Measurements from ENCODE around the gene BLOC1S5.
A peak's percentile ranks its signal among the peaks of the same experiment; 100 is the strongest.
"Not testable (repeated sequence)": the region's sequence is repeated elsewhere in the genome, so short reads cannot be mapped to it uniquely, and the experiment has no call there.

The BLOC1S5 gene

DNA sequence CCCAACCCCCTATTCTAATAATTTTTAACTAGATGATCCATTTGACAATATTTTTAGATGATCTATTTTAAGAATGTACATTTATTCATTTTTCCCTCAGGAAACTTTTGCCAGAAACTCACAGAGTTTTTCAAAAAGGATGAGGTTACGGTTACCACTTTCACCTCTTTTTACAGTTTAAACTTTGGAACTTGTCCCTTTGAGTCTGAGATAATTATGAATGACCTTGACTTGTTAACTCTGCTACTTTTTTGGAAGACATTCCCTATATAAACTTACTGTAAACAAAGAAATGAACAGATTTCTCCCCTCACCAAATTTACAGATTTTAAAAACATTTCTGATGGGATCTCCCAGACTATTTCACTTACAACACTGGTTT, 18.4 kb upstream of the BLOC1S5 start:
- no peak for FAIRE-seq
- DNase-seq (ENCODE audit: low spot score) = no peak

DNA sequence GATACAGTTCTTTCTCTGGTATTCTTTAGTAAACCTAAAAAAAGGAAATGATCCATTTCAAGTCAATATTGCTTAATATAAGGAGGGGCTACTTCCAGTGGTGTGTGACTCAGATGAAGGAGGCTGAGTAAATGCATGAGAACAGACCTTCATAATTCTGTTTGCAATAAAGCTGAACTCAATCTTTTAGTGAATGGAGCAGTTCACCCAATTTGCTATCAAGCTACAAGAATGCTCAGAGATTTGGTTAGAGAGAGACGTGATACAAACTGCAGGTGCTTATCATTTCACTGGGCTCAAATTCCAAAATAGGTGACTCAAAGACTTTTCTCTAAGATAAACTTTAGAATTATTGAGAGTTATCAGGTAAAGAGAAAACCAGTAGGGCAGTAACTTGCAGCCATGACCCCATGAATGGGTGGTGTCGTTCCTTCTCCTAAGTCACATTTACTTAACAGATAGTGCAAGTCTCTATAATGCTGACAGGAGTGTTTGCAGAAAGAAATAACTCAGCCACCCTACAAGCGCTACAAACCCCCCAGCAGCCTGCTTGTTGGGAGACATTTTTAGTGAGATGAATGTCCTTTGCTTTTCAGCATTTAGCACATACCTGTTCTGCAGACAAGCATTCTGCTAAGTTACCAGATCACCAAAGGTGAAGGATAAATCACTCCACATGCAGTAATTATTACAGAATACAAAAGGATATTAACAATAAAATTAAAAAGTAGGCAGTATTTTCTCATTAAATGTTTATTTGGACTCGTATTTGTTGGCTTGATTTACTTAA, 16.4 kb upstream of the BLOC1S5 start:
- peak; percentile 38 for DNase-seq (ENCODE audit: low spot score)
- FAIRE-seq = peak; percentile 85

DNA sequence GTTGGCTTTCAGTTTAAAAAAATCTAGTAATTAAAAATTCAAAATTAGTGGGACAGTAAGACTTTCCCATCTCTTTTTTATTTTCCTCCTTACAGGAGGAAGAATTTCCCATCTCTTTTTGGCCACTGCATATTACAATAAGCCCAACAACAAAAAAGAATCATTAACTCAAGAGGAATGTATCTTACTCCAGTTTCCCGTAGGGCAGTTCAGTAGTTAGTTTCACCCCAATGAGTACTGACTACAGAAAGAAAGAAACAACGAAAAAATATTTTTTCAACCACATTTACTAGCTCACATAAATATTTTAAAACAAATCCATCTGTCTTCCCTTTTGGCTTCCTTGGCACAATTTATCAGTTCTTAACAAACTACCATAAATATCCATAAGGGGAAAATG, 14.9 kb upstream of the BLOC1S5 start:
- peak; percentile 92 for FAIRE-seq
- peak; percentile 61 for DNase-seq (ENCODE audit: low spot score)

DNA sequence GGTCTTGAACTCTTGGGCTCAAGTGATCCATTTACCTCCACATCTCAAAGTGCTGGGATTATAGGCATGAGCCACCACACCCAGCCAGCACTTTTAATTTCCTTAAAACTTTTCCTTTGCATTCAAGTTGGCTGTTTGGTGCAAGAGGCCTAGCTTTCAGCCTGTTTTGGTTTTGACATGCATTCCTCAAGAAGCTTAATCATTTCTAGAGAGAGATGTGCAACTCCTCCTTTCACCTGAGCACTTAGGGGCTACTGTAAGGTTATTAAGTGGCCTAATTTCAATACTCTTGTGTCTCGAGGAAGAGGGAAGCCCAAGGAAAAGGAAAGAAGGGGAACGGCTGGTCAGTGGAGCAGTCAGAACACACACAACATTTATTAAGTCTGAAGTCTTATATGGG, 13.8 kb upstream of the BLOC1S5 start:
- no peak for FAIRE-seq
- no peak for DNase-seq (ENCODE audit: low spot score)

DNA sequence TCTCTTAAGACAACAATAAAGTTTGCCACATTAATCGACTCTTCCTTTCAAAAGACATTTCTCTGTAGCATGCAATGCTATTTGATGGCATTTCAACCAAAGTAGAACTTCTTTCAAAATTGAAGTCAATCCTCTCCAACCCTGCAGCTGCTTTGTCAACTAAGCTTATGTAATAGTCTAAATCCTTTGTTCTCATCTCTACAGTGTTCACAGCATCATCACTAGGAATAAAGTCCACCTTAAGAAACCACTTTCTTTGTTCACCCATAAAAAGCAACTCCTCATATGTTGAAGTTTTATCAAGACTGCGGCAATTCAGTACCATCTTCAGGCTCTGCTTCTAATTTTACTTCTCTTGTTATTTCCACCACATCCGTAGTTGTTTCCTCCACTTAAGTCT, 11.5 kb upstream of the BLOC1S5 start:
- no peak for DNase-seq (ENCODE audit: low spot score)
- FAIRE-seq = no peak

DNA sequence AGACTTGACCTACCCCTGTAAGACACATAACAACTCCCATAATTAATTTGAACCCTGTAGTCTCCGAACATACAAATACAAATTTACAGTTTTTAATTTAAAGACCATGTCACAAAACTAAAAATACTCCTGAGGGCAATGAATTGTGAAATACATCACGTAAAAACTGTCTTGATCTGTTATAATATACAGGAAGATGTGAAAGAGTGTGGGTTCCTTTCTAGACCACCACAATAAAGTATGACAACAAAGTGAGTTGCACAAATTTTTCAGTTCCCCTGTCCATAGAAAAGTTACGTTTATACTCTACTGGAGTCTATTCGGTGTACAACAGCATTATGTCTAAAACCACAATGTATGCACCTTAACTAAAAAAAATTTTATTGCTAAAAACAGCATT, 11.0 kb upstream of the BLOC1S5 start:
- FAIRE-seq (no peak), DNase-seq (ENCODE audit: low spot score) (no peak)

DNA sequence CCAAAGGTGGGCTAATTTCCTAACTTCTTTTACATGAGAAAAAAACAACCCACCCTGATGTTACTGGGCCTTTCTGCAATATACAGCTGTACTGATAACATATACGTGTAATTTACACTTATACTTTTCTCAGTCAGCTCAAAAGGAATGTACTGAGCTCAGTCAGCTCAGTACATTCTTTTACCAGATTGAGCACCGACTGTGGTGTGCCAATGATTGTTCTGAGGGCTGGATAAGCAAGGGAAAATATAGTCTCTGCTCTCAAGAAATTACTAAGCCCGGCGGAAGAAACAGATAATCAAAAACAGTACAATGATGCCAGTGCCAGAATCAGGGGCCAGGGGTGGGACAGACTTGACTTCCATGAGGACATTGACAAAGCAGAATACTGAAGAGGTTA, 10.0 kb upstream of the BLOC1S5 start:
- DNase-seq (ENCODE audit: low spot score) = no peak
- no peak for FAIRE-seq

DNA sequence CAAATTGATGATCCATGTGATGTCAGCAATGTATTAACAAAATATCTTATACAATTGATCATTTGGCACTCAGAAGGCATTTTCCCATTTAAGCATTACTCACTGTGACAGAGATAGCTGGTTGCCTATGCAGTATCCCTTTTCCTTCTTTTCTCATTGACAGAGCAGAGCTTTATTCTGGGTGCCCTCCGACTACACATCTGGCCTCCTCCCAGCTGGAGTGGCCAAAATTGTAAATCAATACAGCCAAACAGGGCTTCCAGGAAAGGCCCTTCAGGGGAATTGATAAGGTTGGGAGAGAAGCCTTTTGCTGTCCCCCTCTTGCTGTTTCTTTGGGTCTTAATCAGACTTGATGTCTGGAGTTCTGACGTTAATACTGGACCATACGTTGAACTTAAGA, 9.6 kb upstream of the BLOC1S5 start:
- DNase-seq (ENCODE audit: low spot score) = no peak
- no peak for FAIRE-seq

DNA sequence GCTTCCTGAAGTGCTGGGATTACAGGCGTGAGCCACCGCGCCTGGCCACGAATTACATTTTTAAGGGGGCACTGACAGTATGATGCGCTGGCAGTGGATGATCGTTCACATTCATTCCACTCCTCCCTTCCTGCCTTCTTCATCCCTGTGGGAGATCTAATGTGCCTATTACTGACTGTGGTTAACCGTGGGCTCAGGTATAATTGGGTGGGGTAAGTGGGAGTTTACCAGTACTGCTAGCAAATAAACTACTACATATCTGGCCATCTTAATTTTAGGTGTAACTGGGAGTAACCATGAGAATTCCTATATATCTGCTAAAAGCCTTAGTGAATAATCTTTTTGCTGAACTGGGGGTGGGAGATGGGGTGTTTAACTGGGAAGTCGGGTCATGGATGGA, 6.5 kb upstream of the BLOC1S5 start:
- FAIRE-seq = no peak
- no peak for DNase-seq (ENCODE audit: low spot score)

DNA sequence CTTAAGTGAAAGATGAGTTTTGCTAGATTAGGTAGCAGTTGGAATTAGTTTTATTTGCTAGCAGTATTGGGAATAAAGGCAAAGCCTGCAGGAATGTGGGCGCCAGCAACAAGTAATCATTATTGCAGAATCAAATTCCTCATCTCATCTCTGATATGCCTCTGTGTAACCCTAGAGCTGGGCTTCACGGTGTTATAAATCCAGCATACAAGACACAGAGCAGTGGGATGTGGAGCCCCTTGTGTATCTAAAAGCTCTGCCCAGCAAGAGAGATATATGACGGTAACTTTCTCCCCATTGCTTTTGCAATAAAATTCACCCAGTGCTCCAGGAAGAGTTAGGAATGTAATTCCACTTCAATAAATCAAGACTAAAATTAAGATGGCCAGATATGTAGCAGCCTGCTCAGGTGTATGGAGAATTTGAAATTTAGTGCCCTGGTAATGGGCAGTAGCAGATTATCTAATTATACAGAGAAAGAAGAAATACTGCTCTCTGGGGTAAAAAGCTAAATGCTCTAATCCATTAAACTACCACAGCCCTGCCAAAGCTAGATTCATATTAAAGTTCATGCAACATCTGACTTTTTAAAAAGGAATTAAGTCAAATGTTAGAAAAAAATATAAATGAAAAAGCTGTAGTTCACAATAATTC, 5.6 kb upstream of the BLOC1S5 start:
- DNase-seq (ENCODE audit: low spot score) (no peak), FAIRE-seq (no peak)

DNA sequence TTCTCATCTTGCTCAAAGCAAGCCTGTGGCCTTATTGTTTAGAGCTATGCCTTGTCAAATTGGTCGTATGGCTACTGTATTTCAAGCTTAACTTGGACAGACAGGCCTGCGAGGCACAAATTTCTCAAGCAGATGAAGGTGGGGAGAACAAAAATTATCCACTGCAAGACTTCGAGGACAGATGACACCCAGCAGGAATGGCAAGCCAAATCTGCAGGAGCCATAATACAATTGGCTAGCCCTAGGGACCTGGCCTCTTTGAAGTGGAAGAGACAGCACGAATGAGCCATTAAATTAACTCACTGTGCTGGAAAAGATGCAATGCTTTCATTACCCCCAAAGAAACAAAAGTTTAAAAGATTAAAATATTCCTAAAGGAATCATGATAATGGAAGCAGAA, 5.0 kb upstream of the BLOC1S5 start:
- DNase-seq (ENCODE audit: low spot score) (no peak), FAIRE-seq (no peak)

DNA sequence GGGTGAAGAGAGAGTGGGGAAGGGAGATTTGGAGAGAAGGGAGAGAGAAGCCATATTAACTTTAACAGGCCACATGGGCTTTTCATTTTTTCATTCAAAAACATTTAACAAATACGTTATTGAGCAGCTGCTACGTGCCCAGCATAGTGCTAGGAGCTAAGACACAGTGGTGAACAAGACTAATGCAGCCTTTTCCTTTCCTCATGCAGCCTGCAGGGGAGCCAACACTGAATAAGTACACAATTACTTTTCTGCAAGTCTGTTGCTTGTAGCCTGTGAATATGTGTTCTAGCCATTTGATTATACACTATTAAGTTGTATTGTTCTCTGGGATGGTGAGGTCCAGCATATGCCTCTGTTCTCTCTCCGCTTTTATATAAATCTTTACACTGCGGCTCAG, 1.9 kb upstream of the BLOC1S5 start:
- FAIRE-seq = no peak
- DNase-seq (ENCODE audit: low spot score) = no peak

DNA sequence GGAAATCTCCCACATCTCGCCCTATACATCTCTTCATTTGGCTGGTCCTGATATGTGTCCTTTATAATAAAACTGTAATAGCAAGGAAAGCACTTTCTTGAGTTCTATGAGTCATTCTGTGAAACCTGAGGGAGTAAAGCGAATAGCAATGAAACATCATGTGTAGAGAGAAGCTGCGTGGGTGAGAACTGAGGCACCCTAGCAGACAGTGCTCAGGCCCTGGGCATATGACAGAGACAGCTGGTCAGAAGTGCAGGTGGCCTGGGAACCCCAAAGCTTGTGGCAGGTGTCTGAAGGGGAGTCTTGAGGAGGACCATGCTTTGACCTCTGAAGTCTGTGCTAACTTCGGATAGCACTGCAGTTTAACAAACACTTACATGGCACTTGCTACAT, 1.3 kb upstream of the BLOC1S5 start:
- FAIRE-seq (no peak), DNase-seq (ENCODE audit: low spot score) (no peak)

DNA sequence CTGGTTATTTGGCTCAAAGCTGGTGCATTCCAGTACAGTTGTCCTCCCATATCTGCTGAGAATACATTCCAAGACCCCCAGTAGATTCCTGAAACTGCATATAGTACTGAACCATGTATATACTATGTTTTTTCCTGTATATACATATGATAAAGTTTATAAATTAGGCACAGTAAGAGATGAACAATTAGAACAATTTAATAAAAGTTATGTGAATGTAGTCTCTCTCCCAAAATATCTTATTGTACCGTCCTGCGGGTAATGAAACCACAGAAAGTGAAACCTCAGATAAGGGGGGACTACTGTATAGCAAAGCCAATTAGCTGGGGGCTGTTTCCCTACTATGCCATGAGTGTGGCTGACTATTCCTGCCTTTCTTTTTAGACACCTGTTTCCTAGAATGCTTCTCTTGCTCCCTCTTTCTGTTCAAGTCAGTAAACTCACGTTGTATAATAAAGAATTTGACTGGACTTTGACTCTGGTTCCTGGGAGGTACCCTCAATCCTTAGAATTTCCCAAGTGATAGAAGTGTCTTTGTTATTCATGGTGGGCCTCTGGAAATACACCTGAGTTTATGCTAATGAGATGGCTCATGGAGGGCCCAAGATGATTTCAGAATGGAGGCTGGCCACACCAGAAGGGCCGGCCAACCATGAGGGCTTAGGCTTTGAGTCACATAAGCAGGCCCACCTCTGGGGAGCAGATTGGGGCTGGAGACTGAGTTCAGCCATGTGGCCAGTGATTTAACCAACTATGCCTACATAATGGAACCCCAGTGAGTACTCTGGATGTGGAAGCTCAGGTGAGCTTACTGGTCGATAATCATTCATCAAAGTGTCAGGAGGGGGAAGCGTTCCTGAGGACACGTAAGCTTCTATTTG, 689 bp upstream of the BLOC1S5 start:
- no peak for FAIRE-seq
- no peak for DNase-seq (ENCODE audit: low spot score)

DNA sequence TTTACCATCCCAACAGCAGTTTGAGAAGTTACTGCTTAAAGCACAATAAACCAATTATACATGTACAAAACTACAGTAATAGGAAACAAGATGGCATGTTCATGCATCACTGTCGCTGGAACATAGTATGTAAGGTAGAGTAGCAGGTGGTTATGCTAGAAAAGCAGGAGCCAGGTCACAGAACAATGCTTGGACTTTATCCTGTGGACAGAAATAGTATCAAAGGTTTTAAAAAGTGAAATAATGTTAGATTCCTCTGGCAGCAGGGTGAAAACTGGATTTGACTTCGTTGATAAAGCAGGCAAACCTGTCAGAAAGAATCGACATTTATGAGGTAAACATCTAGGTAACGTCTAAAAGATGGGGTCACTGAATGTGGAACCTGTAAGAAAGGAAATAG, 2.5 kb downstream of the BLOC1S5 start:
- DNase-seq (ENCODE audit: low spot score) = no peak
- no peak for FAIRE-seq

DNA sequence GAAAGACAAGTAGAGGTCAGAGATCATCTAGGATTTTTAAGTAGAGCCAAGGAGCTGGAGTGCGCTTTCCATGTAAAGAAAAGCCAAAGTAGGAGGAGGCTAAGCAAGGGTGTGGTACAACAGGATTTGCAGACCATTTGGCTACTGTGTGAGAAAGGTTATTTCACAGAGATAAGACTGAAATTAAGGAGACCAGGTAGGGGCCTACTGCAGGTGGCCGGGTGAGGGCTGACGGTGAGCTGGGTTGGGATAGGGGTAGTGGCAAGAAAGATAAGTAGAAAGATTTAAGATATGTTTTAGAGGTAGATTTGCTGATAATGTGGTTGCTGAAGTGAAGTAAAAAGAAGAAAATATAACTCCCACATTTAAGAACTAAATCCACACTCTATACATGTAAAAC, 3.8 kb downstream of the BLOC1S5 start:
- FAIRE-seq = no peak
- DNase-seq (ENCODE audit: low spot score) = no peak

DNA sequence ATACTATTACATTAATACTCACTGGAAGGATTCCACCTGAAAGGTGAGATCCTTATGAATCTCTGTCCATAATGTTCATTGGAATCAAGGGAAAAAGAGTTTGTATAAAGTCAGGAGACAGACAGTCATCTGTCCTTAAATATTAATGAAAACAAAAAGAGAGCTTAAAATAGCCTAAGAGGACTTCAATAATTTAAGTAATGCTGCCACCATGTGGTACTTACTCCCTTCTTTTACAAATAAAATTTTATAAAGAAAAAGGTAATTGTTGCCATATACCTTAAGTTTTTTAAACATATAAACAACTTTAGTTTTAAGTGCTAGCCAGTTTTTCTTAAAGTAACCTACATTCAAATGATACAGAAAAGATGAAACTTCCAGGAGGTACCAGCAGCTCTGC, 5.1 kb downstream of the BLOC1S5 start:
- no peak for FAIRE-seq
- no peak for DNase-seq (ENCODE audit: low spot score)

DNA sequence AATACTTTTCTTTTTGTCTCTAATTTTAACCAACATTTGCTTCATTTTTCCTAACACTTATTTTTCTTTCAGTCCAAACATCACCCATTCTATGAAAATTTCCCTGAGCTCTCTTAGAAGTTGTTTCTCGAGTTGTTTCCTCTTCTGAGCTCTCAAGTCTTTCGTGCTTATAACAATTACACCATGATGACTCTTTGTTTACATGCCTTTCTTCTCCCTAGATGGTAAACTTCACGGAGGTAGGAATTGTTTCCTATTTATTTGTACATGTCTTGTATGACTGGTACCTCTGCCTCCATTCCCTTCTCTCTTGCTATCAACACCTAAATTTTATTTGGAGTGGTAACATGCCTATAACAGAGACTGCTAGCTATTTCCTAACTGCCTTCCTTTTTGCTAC, 6.4 kb downstream of the BLOC1S5 start:
- FAIRE-seq = no peak
- DNase-seq (ENCODE audit: low spot score) = no peak

DNA sequence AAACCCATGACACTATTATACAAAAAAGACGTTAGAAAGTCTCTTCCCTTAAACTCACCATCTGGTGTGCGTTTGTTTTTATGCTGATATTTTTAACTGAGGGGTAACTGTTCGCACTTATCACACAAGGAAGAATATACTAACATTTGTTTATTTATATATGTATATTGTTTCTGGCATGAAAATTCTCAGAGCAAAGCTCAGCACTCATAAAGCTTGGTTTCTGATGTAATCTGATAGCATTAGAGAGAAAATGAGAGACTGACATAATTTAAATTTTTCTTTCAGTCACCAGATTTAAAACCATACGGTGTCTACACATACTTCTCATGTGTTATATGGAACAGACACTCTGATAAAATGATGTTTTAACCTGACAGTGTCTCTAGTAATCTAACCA, 6.9 kb downstream of the BLOC1S5 start:
- FAIRE-seq = no peak
- no peak for DNase-seq (ENCODE audit: low spot score)

DNA sequence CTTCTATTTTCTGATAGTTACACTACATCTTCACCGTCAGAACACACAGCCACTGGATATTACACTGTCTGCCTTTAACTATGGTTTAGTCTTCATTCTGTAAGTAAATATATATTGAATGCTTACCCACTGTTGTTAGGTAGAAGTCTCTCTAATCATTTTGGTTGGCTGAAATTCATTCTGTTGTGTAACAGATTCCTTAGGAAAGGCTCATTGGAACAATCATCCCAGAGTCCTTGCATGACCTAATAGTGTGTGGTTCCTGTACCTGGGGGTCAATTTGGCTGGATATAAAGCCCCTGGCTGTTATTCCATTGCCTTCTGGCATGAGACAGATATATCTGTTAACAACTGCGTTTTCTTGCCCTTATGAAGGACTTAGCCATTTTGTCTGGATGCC, 9.9 kb downstream of the BLOC1S5 start:
- FAIRE-seq (no peak), DNase-seq (ENCODE audit: low spot score) (no peak)

DNA sequence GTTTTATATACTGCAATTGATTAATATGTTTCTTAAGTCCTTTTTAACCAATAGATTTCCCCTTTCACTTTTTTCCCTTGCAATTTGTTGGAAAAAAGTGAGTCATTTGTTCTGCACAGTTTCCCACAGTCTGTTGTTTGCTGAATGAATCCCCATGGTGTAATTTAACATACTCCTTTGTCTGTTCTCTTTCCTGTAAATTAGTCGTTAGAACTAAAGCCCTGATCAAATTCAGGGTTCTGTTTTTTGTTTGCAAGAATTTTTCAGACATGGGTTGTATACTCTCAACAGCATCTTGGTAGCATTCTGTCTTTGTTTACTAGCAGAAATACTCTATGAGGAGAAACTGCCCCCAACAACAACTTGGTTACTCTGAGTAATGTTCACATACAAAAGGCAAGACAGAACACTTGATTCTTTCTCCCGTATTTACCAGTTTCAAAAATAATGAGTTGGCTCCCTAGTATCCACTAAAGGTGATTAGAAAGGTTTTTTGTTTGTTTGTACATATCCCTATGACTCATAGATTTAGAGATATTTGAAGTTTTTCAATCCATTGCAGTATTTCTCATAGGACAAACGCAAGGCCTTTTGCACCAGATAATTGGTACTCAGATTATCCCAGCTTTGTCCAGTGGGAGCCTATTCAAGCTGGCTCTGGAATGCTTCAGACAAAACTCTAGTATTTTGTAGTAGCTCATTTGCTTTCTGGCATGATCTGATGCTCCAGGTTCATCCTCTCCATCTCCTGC, 16.5 kb downstream of the BLOC1S5 start:
- FAIRE-seq = no peak
- no peak for DNase-seq (ENCODE audit: low spot score)

DNA sequence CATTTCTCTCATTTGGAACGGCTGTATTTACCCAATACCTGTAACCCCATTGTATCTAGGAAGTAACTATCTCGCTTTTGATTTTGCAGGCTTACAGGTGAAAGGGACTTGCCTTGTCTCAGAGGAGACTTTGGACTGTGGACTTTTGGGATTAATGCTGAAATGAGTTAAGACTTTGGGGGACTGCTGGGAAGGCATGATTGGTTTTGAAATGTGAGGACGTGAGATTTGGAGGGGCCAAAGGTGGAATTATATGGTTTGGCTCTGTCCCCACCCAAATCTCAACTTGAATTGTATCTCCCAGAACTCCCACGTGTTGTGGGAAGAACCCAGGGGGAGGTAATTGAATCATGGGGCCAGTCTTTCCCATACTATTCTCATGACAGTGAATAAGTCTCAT, 18.4 kb downstream of the BLOC1S5 start:
- not testable (repeated sequence) for DNase-seq (ENCODE audit: low spot score); FAIRE-seq
